MCF 10A (cell line): ENCODE results near the gene SMCHD1. TPM values are rescaled to one million over a fixed set of nuclear protein-coding genes. Genes with fewer than 3 reads are reported as not detected.

Source experiments
- BruUV-seq: library from RNA; stranded (reverse); fragments of 400-500 nt; replicated peaks from 2 replicates; lab custom pipeline; 2021; lab: Mats Ljungman, UMichigan
- CTCF ChIA-PET: fragments of 300-600 bp; sonication (Branson Sonifier 250); formaldehyde crosslinking; extraction: SDS; loops from one replicate; lab custom pipeline; 2021; ENCODE audit warnings: antibody characterized with exemption, inconsistent platforms; lab: Yijun Ruan, JAX
- POLR2A ChIA-PET: fragments of 300-600, 350-650 bp; sonication (Branson Sonifier 250); formaldehyde crosslinking; extraction: SDS; loops from one replicate; lab custom pipeline; 2020; ENCODE audit warnings: antibody characterized with exemption, inconsistent platforms; lab: Yijun Ruan, JAX
- DNase-seq: peaks from one replicate; pipeline ENCODE4 v3.0.0-alpha.2; 2018; ENCODE audit not compliant: unreplicated experiment
- H3K27ac Mint-ChIP-seq: one replicate; pipeline ENCODE4 v1.8.0; 2022; ENCODE audit warnings: mild to moderate bottlenecking, low read depth, mixed read lengths; ENCODE audit not compliant: unreplicated experiment
- H3K27me3 Mint-ChIP-seq: one replicate; pipeline ENCODE4 v1.8.0; 2022; ENCODE audit warnings: mixed read lengths; ENCODE audit not compliant: insufficient read depth, unreplicated experiment
- H3K36me3 Mint-ChIP-seq: one replicate; pipeline ENCODE4 v1.8.0; 2022; ENCODE audit warnings: mild to moderate bottlenecking, moderate library complexity, mixed read lengths; ENCODE audit not compliant: insufficient read depth, unreplicated experiment
- H3K4me1 Mint-ChIP-seq: one replicate; pipeline ENCODE4 v1.8.0; 2022; ENCODE audit warnings: mixed read lengths; ENCODE audit not compliant: insufficient read depth, unreplicated experiment
- H3K4me3 Mint-ChIP-seq: one replicate; pipeline ENCODE4 v1.8.0; 2022; ENCODE audit warnings: mild to moderate bottlenecking, moderate library complexity, mixed read lengths; ENCODE audit not compliant: unreplicated experiment
- H3K9me3 Mint-ChIP-seq: one replicate; pipeline ENCODE4 v1.8.0; 2022; ENCODE audit warnings: mixed read lengths; ENCODE audit not compliant: unreplicated experiment
- CTCF ChIP-seq: fragments of 200-600 bp; IDR thresholded peaks from one replicate; pipeline ENCODE4 v1.8.0; 2022; ENCODE audit warnings: antibody characterized with exemption, mild to moderate bottlenecking; ENCODE audit not compliant: unreplicated experiment
- intact Hi-C: fragments of 100-400 bp; cut with micrococcal nuclease; formaldehyde crosslinking; loops from 2 replicates; pipeline ENCODE4 v1.14.1; 2022
- total RNA-seq: library from RNA; stranded (reverse); gene quantifications from 2 replicates; pipeline ENCODE4 v1.2.3, GENCODE V29; 2022

The SMCHD1 gene
- total RNA-seq, 1 experiment from 2014 or later, result 50.7 TPM

- peaks cover 93% of the 10 kb centered on the region for H3K36me3 Mint-ChIP-seq
- H3K4me1 Mint-ChIP-seq, result no peaks in the 10 kb centered on the region
- no peak overlapping the region for H3K27ac Mint-ChIP-seq
- CTCF ChIA-PET, result interaction anchor here (1.9 kb wide), 1 partner anchor 10 kb away, joined by 4 read pairs; no protein-coding TSS in a partner anchor
- TF ChIP-seq CTCF, result no peak
- DNase-seq, result no peak
- no peak overlapping the region for H3K4me3 Mint-ChIP-seq
- BruUV-seq, result no TSS peak
- H3K27me3 Mint-ChIP-seq, result no peaks in the 10 kb centered on the region
- intact Hi-C loops, result no loop called here
- H3K9me3 Mint-ChIP-seq, result no peaks in the 10 kb centered on the region
- POLR2A ChIA-PET, result interaction anchor here (0.9 kb wide), 1 partner anchor 8 kb away, joined by 3 read pairs; no protein-coding TSS in a partner anchor
These were observed 119.1 kb downstream of the SMCHD1 start for GRCh38 chr18:2774669-2775068.

- no peaks in the 10 kb centered on the region for H3K9me3 Mint-ChIP-seq
- H3K4me1 Mint-ChIP-seq, result no peaks in the 10 kb centered on the region
- intact Hi-C loops, result no loop called here
- ChIA-PET CTCF (interaction anchor here (0.6 to 0.9 kb wide), 2 partner anchors 11 to 97 kb away, joined by 3 to 4 read pairs; no protein-coding TSS in a partner anchor), POLR2A (interaction anchor here (1.2 kb wide), 1 partner anchor 8 kb away, joined by 4 read pairs; no protein-coding TSS in a partner anchor)
- no peak overlapping the region for H3K4me3 Mint-ChIP-seq
- H3K27ac Mint-ChIP-seq, result no peak overlapping the region
- no peak for DNase-seq
- BruUV-seq, result no TSS peak
- no peaks in the 10 kb centered on the region for H3K27me3 Mint-ChIP-seq
- no peak for TF ChIP-seq CTCF
- peaks cover 94% of the 10 kb centered on the region for H3K36me3 Mint-ChIP-seq
These were observed 121.1 kb downstream of the SMCHD1 start for GRCh38 chr18:2776601-2777000.

- H3K27me3 Mint-ChIP-seq, result no peaks in the 10 kb centered on the region
- no peaks in the 10 kb centered on the region for H3K4me1 Mint-ChIP-seq
- no peak for DNase-seq
- BruUV-seq, result no TSS peak
- H3K4me3 Mint-ChIP-seq, result no peak overlapping the region
- intact Hi-C loops, result no loop called here
- no peaks in the 10 kb centered on the region for H3K9me3 Mint-ChIP-seq
- H3K27ac Mint-ChIP-seq, result no peak overlapping the region
- H3K36me3 Mint-ChIP-seq, result peaks cover 96% of the 10 kb centered on the region
- CTCF ChIA-PET, result interaction anchor here (0.6 to 0.9 kb wide), 3 partner anchors 10 to 449 kb away, joined by 3 to 4 read pairs (median 3); no protein-coding TSS in a partner anchor
- no peak for TF ChIP-seq CTCF
- POLR2A ChIA-PET, result interaction anchor here (0.9 kb wide), 1 partner anchor 8 kb away, joined by 3 read pairs; no protein-coding TSS in a partner anchor
These were observed 121.7 kb downstream of the SMCHD1 start for GRCh38 chr18:2777241-2777640.

- H3K27ac Mint-ChIP-seq, result no peak overlapping the region
- no peak overlapping the region for H3K4me3 Mint-ChIP-seq
- H3K9me3 Mint-ChIP-seq, result no peaks in the 10 kb centered on the region
- no peak for DNase-seq
- ChIA-PET POLR2A (no interaction called here), CTCF (interaction anchor here (2.5 kb wide), 1 partner anchor 15 kb away, joined by 9 read pairs; no protein-coding TSS in a partner anchor)
- intact Hi-C loops, result no loop called here
- peaks cover 89% of the 10 kb centered on the region for H3K36me3 Mint-ChIP-seq
- no peaks in the 10 kb centered on the region for H3K27me3 Mint-ChIP-seq
- no TSS peak for BruUV-seq
- no peaks in the 10 kb centered on the region for H3K4me1 Mint-ChIP-seq
- TF ChIP-seq CTCF, result no peak
These were observed 125.2 kb downstream of the SMCHD1 start for GRCh38 chr18:2780750-2781149.
